OCI-M1 (cell line): Measurements from ENCODE around the gene LRP5.
A peak's percentile ranks its signal among the peaks of the same experiment; 100 is the strongest.
"Not testable (repeated sequence)": the region's sequence is repeated elsewhere in the genome, so short reads cannot be mapped to it uniquely, and the experiment has no call there.

Experiments used
- DNase-seq: peaks from one replicate; lab custom pipeline; 2025; lab: John Stamatoyannopoulos, UW

The LRP5 gene

GRCh38 chr11:68392822-68393221 is 80.4 kb downstream of the LRP5 start:
- no peak for DNase-seq

- DNase-seq, result no peak
Measured at GRCh38 chr11:68396516-68396915, 84.1 kb downstream of the LRP5 start.

GRCh38 chr11:68397256-68397655 is 84.9 kb downstream of the LRP5 start:
- no peak for DNase-seq

- peak; percentile 61 for DNase-seq
Measured at GRCh38 chr11:68398995-68399851, 86.8 kb downstream of the LRP5 start.

DNA sequence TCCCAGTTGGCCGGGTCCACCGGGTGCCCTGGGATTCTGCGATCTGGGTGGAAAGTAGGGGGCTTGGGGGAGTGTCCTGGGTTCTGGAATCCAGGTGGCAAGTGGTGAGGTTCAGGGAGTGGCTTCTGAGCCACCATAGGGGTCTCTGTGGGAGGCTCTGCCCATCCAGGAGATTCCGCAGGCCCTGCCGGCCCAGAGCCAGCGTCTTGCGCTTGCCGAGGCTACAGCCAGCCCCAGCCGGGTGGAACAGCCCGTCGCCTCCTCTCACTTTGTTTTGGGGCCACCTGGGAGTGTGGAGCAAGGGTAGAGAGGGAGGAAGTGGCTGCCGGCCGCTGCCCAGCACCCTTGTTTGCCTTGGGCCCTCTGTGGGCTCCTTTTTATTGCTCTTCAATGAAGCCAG is 87.5 kb downstream of the LRP5 start:
- no peak for DNase-seq

GRCh38 chr11:68400584-68400983 is 88.2 kb downstream of the LRP5 start:
- not testable (repeated sequence) for DNase-seq

DNA sequence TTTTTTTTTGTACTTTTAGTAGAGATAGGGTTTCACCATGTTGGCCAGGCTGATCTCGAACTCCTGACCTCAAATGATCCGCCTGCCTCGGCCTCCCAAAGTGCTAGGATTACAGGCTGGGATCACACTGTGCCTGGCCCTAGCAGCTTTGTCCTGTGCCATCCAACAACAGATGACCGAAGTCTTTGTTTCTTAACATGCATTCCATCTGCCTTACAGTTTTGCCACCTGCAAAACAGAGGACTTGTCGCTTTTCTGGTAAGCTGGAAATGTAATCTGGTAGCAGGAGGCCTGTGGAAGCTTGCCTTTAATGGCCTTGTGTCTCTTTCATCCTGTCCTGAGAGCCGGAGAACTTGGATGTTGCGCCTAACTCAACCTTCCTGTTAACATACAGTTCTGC is 89.5 kb downstream of the LRP5 start:
- DNase-seq, result no peak

DNA sequence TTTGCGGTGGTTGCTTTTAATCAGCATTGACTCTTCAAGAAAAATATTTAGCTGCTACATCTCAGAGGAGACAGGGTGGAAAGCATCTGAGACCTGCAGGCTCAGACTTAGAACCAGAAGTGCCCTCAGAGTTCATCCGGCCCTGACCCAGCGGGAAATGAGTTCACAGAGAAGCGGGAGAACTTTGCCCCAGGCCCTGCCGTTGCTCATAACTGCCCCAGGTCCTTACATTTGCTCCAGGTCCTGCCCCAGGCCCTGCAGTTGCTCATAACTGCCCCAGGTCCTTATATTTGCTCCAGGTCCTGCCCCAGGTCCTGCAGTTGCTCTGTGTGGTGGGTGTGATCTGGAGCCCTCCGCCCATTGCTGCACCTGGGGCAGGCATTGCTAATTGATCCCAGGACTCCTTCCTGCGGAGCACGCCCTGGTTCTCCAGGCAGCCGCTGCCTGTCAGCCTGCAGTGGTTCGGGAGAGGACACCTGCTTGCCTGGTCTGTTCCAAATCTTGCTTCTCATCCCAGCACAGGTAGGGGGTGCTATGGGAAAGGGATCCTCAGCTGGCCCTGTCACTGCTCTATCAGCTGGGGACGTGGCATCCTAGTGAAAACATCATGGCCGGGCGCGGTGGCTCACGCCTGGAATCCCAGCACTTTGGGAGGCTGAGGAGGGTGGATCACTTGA is 90.1 kb downstream of the LRP5 start:
- DNase-seq, result no peak

DNA sequence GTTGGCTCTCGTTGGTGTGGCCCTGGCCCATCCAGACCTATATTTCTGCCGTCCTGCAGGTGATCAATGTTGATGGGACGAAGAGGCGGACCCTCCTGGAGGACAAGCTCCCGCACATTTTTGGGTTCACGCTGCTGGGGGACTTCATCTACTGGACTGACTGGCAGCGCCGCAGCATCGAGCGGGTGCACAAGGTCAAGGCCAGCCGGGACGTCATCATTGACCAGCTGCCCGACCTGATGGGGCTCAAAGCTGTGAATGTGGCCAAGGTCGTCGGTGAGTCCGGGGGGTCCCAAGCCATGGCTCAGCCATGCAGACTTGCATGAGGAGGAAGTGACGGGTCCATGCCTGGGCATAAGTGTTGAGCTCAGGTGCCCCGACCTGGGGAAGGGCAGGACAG is 91.0 kb downstream of the LRP5 start:
- DNase-seq, result no peak

GRCh38 chr11:68403831-68404230 is 91.4 kb downstream of the LRP5 start:
- DNase-seq, result no peak

DNA sequence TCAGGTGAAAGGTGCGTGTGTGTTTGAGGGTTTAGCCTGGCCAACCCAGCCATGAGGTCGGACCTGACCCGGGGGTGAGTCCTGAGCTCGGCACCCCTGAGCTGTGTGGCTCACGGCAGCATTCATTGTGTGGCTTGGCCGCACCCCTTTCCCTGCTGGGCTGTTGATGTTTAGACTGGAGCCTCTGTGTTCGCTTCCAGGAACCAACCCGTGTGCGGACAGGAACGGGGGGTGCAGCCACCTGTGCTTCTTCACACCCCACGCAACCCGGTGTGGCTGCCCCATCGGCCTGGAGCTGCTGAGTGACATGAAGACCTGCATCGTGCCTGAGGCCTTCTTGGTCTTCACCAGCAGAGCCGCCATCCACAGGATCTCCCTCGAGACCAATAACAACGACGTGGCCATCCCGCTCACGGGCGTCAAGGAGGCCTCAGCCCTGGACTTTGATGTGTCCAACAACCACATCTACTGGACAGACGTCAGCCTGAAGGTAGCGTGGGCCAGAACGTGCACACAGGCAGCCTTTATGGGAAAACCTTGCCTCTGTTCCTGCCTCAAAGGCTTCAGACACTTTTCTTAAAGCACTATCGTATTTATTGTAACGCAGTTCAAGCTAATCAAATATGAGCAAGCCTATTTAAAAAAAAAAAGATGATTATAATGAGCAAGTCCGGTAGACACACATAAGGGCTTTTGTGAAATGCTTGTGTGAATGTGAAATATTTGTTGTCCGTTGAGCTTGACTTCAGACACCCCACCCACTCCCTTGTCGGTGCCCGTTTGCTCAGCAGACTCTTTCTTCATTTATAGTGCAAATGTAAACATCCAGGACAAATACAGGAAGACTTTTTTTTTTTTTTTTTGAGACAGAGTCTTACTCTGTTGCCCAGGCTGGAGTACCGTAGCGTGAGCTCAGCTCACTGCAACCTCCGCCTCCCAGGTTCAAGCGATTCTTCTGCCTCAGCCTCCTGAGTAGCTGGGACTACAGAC is 94.2 kb downstream of the LRP5 start:
- no peak for DNase-seq

- no peak for DNase-seq
Measured at GRCh38 chr11:68408512-68408911, 96.1 kb downstream of the LRP5 start.

GRCh38 chr11:68409748-68410344 is 97.5 kb downstream of the LRP5 start:
- no peak for DNase-seq

DNA sequence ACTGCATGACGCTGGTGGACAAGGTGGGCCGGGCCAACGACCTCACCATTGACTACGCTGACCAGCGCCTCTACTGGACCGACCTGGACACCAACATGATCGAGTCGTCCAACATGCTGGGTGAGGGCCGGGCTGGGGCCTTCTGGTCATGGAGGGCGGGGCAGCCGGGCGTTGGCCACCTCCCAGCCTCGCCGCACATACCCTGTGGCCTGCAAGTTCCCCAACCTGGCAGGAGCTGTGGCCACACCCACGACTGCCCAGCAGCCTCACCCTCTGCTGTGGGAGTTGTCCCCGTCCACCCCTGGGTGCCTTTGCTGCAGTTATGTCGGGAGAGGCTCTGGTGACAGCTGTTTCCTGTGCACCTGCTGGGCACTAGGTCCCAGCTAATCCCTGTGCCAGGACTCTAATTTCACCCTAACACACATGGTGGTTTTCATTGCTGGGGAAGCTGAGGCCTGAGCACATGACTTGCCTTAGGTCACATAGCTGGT is 99.2 kb downstream of the LRP5 start:
- no peak for DNase-seq

DNA sequence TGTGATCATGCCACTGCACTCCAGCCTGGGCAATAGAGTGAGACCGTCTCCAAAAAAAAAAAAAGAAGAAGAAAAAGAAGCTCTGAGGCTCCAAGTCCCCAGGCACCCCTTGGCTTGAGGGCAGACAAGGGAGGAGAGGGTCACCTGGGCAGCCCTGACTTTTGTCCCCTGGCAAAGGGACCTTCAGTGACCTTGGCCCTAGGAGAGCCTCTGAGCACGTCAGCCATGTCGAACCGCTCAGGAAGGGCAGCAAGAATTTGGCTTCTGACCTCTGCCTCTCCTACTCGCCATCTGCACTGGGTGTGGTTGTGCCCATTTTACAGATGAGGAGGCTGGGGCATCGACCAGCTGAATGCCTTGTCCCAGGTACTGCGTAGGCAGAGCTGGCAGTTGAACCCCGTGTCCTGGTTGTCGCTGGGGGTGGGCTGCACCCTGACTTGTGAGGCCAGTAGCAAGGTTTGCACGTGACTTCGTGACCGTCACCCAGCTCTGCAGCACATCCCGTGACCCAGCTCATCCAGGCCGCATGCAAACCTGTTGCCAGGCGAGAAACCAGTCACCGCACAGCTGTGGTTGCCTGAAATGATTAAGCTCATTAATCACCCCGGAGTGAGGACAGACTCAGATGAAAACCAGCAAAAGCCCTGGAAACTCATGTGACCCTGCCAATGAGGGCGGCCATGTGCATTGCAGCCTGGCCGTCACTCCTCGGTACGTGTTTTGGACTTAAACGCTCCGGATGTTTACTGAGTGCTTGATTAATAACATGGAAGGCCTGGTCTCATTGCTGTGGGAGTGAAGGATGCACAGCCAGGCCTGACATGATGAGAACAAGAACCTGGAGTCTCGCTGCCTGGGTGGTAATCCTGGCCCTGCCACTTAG is 100.4 kb downstream of the LRP5 start:
- DNase-seq, result no peak

GRCh38 chr11:68413591-68413999 is 101.2 kb downstream of the LRP5 start:
- no peak for DNase-seq

GRCh38 chr11:68414496-68415221 is 102.3 kb downstream of the LRP5 start:
- no peak for DNase-seq

- DNase-seq, result no peak
Measured at GRCh38 chr11:68416070-68416578, 103.7 kb downstream of the LRP5 start.

GRCh38 chr11:68418648-68419047 is 106.3 kb downstream of the LRP5 start:
- DNase-seq, result no peak

- no peak for DNase-seq
Measured at GRCh38 chr11:68420171-68420570, 107.8 kb downstream of the LRP5 start.
